ENCODE measurements around the gene FBXL15.

GRCh38 chr10:102398172-102399020 lies 22.2 kb upstream of the FBXL15 start:
- TF ChIP-seq EP300 (IDR thresholded peaks at IDR 0.05; ENCODE audit: borderline replicate concordance): no peak
- TF ChIP-seq TAF1 (IDR thresholded peaks at IDR 0.05; ENCODE audit: low read depth): no peak
- TF ChIP-seq YY1 (IDR thresholded peaks at IDR 0.05; ENCODE audit: low read depth): no peak
- TF ChIP-seq MAX (IDR thresholded peaks at IDR 0.05): no peak
- no peak for TF ChIP-seq USF1 (IDR thresholded peaks at IDR 0.05)

Measured in Ishikawa (cell line).